NCI-H1417 treated with DMSO at 0.1 percent for 48 hours (cell line): Measurements from ENCODE around the gene DNAJC18.
A peak's percentile ranks its signal among the peaks of the same experiment; 100 is the strongest.
"Not testable (repeated sequence)": the region's sequence is repeated elsewhere in the genome, so short reads cannot be mapped to it uniquely, and the experiment has no call there.

Experiments
- DNase-seq: peaks from one replicate; lab custom pipeline; 2025; lab: John Stamatoyannopoulos, UW

The DNAJC18 gene

GRCh38 chr5:139426203-139426885 lies 13.0 kb downstream of the DNAJC18 start:
- DNase-seq: no peak

- no peak for DNase-seq
Measured at GRCh38 chr5:139425497-139425896, 13.8 kb downstream of the DNAJC18 start.

- DNase-seq: peak; percentile 27
Measured at GRCh38 chr5:139422307-139422893, 16.9 kb downstream of the DNAJC18 start.

GRCh38 chr5:139419226-139420192 lies 19.8 kb downstream of the DNAJC18 start:
- no peak for DNase-seq

GRCh38 chr5:139418793-139419192 lies 20.5 kb downstream of the DNAJC18 start:
- no peak for DNase-seq

- DNase-seq: no peak
Measured at GRCh38 chr5:139417214-139417613, 22.1 kb downstream of the DNAJC18 start.

GRCh38 chr5:139416651-139417050 lies 22.7 kb downstream of the DNAJC18 start:
- no peak for DNase-seq

- no peak for DNase-seq
Measured at GRCh38 chr5:139415869-139416268, 23.5 kb downstream of the DNAJC18 start.

- no peak for DNase-seq
Measured at GRCh38 chr5:139415221-139415861, 24.0 kb downstream of the DNAJC18 start.

GRCh38 chr5:139414581-139415130 lies 24.7 kb downstream of the DNAJC18 start:
- DNase-seq: no peak

- DNase-seq: no peak
Measured at GRCh38 chr5:139413963-139414362, 25.4 kb downstream of the DNAJC18 start.

- DNase-seq: no peak
Measured at GRCh38 chr5:139413153-139413552, 26.2 kb downstream of the DNAJC18 start.

- DNase-seq: no peak
Measured at GRCh38 chr5:139410993-139411828, 28.1 kb downstream of the DNAJC18 start.

- no peak for DNase-seq
Measured at GRCh38 chr5:139410121-139410992, 29.0 kb downstream of the DNAJC18 start.

- not testable (repeated sequence) for DNase-seq
Measured at GRCh38 chr5:139409116-139409515, 30.2 kb downstream of the DNAJC18 start.

GRCh38 chr5:139408191-139408590 lies 31.1 kb downstream of the DNAJC18 start:
- DNase-seq: no peak

GRCh38 chr5:139407517-139407916 lies 31.8 kb downstream of the DNAJC18 start:
- no peak for DNase-seq

GRCh38 chr5:139406963-139407362 lies 32.4 kb downstream of the DNAJC18 start:
- DNase-seq: no peak

GRCh38 chr5:139404484-139404840 lies 34.9 kb downstream of the DNAJC18 start:
- DNase-seq: no peak
